ENCODE results near the gene OPRL1. TPM values are rescaled to one million over a fixed set of nuclear protein-coding genes. Genes with fewer than 3 reads are reported as not detected.

The OPRL1 gene
- total RNA-seq, 1 donor from 2014 or later: 3.0 TPM

DNA sequence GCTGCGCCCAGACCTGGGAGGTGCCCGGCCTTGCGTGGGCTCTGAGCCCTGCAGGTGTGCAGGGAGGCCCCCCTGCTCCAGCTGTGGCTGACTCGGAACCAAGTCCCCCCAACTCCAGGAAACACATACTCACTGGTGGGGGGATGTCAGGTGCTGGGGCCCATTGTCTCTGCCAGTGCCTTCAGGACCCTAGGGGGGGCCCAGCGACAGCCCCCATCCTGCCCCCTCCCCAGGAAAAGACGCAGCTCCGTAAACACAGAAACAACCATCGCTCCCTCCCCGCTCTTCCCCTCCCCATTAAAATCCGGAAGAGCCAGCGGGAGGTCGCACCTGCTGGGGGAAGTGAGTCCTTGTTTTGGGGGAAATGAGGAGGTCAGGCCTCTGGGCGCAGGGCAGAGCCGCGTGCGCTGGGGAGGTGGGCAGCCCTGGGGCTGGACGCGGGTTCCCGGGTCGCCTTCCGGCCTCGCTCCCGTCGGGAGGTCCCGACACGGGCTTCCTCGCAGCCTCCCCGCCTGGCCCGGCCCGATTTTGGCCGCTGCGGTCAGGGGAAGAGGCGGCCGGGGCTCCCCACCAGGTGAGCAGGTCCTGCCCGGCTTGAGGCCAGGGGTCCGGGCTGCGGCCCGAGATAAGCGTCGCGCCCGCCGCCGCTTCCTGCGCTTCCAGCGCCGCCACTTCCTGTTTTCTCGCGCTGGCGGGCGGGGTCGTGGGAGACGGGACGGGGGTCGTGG, 37.7 kb upstream of the OPRL1 start:
- peak; percentile 56 to 92 for DNase-seq (ENCODE audit: low read depth in 2 of 2)

DNA sequence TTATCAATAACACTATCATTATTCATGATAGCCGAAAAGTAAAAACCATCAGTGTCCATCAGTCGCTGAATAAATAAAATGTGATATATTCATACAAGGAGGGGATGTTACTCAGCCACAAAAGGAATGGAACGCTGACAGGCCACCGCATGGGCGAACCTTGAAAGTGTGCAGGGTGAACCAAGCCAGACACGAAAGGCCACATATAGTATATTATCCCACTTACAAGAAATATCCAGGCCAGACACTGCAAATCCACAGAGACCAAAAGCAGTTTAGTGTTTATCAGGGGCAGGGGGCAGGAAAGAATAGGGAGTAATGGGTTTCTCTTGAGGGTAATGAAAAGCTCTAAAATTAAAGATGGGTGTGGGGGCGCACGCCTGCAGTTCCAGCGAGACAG, 36.1 kb upstream of the OPRL1 start:
- DNase-seq (ENCODE audit: low read depth in 2 of 2): no peak

DNA sequence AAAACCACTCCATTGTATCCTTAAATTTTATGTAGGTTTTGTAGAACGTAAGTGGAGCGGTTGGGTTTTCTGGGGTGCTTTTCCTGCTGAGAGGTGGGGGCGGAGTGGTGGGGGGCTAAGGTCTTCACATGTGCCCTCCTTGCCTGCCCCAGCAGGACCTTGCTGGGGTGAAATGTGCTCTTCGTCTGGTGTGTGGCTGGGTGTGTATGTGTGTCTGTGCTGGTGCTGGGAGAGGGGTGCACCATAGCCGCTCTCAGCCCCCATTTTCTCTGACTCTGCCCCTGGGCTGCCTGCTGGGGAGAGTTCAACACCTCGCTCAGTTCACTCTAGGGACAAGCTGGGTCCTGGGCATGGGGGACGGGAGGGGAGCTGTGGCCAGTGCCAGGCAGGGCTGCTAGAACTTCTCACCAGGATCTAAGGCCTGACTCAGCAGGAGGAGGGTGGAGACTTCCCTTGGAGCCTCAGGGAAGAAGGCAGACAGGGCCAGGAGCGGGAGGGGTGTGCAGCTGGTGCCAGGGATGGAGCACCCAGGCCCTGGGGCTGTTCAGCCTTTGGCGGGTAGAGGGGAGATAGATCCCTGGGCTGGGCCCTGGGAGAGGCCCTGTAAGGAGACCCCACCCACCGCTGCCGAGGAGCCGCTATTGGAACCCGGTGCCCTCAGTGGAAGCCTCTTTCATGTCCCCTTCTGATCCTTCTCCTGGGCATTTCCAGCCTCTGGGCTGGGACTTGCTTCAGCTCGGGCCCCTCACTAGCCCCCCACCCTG, 35.2 kb upstream of the OPRL1 start:
- DNase-seq (ENCODE audit: low read depth in 2 of 2): peak in 1 of 2 donors; percentile 82

DNA sequence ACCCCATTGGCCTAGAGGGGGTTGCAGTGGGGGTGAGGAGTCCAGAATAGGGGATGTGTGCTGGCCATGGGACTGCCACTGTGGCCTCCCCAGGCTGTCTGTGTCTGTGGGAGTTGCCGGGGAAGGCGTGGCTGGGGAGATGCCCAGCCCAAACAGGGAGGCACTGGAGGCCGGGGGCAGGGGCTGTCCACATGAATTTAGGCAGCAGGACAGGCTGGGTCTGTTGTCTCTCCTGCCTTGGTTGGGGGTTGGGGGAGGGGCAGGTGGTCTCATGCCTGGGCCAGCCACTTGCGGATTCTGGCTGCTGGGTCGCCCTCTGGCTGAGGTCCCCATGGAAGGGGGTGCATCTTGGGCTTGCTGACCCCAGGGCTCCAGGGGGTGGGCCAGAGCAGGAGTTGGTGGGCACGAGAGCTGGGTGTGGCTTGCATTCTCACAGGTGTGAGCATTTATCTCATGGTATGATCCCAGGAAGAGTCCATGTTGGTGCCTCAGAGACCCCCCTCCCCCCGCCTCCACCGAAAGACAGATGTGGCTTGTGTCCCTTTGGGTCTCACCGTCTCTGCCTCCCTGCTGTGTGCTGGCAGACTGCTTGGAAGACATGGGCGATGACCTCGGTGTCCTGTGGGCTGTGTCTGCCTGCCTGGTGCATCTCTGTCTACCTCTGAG, 34.4 kb upstream of the OPRL1 start:
- peak in 1 of 2 donors; percentile 77 for DNase-seq (ENCODE audit: low read depth in 2 of 2)

DNA sequence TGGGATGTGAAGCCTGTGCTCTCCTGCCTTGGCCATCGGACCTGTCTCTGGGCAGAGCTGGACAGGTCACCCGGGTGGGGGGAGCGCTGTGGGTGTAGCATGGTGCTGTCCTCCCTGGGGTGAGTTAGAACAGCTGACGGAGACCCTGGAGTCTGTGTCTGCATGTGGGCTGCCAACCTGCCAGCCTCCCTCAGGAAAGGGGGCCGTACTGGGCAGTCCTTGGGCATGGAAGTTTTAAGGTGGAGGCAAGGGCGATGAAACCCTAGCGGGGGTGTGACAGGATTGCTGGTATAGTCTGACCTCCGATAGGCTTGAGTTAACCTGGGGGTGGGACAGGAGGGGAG, 32.9 kb upstream of the OPRL1 start:
- peak in 1 of 2 donors; percentile 52 for DNase-seq (ENCODE audit: low read depth in 2 of 2)

DNA sequence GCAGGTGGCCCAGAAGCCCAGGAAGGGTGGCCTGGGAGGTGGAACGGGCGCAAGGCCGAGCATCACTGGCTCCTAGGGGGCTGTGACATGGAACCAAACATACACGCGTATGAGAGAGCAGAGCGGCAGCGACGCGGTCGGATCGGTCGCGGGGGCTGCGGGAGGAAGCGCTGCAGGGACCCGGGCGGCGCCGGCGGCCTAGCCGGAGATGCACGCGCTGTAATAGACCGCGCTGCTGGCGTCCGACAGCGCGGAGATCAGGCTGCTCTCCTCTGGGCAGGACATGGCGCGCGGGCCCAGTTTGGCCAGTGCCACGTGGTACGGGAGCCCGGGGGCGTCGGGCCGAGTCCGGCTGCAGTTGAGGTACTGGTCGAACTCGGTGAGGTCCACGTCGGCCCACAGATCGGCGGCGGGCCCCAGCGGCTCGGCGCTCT, 31.9 kb upstream of the OPRL1 start:
- peak in 1 of 2 donors; percentile 45 for DNase-seq (ENCODE audit: low read depth in 2 of 2)

DNA sequence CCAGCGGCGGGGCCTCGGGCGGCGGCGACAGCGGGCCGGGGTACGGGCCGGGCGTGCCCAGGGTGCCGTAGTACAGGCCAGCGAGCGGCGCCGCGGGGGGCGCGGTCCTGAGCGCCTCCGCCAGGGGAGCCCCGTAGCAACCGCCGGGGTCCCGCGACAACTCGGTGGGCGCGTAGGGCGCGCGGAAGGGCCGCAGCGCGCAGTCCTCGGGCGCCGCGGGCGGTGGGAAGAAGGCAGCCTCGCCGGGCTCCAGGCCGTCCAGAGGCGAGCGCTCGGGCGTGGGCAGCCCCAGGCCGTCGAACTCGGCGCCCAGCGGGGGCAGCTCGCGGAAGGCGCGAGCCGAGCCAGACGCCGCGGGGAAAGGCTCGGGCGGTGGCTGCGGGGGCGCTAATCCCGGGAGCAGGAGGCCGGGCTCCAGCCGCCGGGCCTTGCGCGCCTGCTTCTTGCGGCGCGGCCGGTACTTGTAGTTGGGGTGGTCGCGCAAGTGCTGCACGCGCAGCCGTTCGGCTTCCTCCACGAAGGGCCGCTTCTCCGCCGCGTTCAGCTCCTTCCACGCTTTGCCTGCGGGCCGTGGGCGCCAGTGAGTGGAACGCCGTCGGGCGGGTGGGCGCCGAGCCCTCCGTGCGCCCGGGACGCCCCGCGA, 31.4 kb upstream of the OPRL1 start:
- DNase-seq (ENCODE audit: low read depth in 2 of 2): peak in 1 of 2 donors; percentile 60

DNA sequence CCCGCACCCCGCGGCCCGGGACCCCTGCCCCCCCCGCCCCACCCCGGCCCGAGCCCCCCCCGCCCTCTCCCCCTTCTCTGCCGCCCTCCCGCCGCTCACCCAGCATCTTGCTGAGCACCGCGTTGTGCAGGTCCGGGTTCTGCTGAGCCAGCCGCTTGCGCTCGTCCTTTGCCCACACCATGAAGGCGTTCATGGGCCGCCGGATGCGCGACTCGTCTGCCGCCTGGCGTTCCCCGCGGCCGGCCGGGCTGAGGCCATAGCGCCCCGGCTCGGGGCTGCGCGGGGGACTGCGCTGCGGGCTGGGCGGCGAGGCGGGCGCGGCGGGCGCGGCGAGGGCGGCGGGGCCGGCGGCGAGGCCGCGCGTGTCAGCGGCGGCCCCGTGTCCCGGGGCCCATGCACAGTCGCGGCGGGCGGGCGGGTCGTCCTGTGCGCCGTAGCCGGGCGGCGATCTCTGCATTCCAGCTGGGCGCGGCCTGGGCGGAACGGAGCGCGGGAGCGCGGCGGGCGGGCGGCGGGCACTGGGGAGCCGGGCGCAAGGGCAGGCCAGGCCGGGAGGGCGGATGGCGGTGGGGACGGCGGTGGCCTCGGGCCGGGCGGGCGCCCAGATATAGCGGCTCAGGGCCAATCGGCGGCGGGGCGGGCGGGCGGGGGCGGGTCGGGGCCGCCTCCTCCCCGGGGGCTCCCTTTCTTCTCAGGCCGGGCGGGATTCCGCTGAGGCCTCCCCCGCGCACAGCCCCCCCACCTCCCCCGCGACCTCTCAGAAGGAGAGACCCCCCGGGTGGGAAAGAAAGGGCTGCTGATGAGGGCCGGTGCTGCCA, 30.6 kb upstream of the OPRL1 start, which contains the start of gene SOX18:
Gene SOX18 (minus strand): TSS at position 580 of the 818 bp plus-strand sequence. CDS start 123 bp downstream, at position 457.
- peak; percentile 85 to 93 for DNase-seq (ENCODE audit: low read depth in 2 of 2)

DNA sequence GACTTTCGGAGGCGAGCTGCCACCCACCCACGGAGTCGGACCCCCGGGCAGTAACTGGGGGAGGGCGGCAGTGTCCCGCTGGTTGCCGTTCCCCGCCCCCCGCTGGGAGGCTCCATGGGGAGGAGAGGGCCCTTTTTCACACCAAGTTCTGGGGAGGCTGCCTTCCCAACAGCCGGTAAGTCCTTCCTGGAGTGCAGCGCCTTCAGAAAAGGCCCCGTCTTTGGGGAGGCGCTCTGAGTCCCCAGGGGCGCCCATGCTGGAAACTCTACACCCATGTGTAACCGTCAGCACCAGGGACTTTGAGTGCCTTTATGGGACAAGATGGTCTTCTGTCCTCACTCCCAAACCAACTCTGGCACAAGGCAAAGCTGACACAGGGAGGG, 30.0 kb upstream of the OPRL1 start:
- peak in 1 of 2 donors; percentile 64 for DNase-seq (ENCODE audit: low read depth in 2 of 2)

DNA sequence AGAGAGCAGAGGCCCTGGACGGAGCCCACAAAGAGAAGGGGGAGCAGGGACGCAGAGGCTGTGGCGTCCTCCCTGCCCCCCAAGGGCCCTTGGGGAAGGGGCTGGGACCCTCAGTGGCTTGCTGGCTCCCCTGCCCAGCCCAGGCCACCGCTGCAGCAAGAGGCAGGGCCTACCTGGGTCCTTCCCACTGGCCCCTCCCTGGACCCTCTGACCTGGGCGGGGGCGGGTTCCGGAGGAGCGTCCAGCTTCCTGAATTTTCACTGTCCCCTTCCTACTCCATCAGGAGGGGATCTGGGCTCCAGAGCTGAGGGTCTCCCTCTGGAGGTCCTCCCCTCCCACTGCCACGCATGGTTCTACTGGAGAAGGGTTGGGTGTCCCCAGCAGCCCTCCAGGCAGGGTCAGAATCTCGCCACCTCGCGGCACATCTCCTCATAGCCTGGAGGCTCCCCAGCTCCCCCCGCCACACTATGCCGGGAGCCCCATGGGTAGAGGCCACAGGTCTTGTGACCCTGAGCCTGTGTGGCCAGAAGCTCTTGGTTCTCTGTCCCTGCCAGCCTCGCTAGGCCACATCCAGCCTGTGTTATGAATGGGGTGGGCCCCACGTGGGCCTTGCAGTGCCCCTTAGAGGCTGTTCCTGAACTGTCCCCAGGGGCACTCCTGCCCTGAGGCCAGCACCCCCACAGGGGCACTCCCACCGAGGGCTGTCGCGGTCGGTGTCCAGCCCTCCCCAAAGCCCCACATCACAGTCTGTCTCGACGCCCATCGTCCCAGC, 29.4 kb upstream of the OPRL1 start:
- peak in 1 of 2 donors; percentile 55 for DNase-seq (ENCODE audit: low read depth in 2 of 2)

DNA sequence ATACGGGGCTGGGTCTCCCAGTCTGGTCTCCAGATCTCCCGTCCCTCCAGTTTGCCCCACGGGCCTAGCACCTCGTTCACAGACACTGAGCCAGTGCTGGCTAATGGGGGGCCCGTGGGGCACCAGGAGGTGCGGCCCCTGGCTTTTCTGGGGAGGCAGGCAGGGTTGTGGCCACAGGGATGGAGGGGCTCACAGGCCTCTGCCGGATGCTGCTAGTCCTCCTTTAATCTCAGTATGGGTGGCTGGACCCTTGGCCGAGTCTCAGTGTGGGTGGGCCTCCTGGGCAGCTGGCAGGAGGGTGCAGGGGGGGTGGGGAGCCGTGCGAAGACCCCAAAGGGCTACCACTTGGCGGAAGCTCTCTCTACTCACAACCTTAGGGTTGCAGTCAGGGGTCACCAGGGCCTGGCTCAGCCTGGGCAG, 28.8 kb upstream of the OPRL1 start:
- DNase-seq (ENCODE audit: low read depth in 2 of 2): no peak

DNA sequence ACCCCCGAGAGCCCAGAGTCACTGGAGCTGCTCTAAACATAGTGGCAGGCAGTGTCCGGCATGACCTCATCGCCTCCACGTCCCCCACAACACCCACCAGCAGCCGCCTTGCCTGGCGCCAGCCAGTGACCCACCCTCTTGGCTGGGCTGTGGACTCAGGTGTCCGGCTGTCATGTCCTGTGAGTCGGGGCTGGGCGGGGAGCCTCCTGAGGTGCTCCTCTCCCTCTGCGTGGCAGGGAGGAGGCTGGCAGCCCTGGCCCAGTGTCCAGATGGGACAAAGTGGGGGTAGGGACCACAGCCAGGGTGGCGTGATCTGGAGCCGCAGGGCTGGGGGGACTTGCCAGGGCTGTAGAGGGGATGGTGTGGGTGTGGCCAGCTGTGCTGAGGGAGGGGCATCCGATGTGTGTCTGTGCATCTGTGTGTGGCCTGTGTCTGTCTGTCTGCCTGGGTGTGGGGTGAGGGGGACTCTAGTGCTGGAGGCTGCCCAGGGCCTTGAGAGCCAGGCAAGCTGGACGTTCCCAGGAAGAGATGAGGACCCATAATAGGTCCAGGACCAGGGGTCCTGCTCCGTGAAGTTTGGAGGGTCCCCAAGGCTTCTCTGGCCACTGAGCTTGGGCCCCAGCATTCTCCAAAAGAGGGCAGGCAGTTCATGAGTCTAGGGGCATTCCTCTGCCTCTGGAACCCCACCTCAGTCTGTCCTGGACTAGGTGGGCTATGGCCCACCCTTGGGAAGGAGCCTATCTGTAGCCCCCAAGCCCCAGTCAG, 28.1 kb upstream of the OPRL1 start:
- peak; percentile 62 to 93 for DNase-seq (ENCODE audit: low read depth in 2 of 2)

DNA sequence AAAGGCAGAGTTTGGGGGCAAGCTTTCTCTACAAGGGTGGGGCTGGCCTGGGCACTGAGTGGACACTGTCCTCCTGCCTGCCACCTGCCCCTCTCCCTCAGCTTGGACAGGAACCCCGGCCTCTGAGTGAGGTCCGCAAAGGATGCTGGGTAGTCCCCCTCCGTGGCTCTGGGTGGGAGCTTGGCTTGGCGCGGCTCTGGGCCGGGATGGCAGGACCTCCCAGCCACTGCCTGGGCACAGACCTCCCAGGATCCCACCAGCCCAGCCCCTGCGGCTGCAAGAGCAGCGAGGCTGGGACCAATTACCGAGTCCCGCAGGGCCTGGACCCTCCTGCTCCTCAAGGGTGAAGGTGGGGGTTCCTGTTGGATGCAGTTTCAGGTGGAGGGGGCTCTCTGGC, 27.6 kb upstream of the OPRL1 start:
- DNase-seq (ENCODE audit: low read depth in 2 of 2): no peak

DNA sequence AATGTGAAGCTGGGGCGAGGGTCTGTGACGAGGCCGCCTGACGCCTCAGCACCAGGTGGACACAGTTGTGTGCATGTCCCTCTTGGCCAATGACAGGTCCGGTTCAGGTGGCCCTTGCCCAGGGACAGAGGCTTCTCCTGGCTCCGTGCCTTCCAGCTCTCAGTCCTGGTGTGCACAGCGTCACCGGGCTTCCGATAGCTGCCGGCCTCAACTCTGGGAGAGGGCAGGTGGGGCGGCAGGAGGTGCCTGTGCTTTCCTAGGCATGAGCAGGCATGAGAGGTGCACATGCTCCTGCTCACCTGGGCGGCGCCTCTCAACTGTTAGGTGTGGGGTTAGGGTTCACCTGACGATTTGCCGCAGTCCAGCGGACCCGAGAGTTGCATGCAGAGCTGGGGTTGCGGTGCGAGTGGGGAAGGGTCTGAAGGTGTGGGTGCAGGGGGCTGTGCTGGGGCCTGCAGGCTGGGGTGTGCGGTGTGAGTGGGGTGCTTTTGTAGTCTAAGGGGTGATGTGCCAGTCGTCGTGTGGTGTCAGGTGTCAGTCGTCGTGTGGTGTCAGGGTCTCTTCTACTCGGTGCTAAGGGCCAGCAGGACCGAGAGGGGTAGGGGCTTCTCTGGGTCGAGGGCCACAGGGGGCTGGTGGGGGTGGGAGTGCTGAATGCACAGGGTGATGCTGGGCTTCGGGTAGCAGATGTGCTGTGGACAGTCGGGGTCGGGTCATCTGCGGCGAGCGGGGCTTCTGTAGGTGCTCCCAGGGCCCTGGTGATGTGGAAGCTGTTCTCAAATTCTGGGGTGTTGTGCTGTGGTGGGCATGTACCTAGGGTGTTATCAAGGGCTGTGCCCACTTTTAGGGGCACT, 26.7 kb upstream of the OPRL1 start:
- DNase-seq (ENCODE audit: low read depth in 2 of 2): peak in 1 of 2 donors; percentile 50

DNA sequence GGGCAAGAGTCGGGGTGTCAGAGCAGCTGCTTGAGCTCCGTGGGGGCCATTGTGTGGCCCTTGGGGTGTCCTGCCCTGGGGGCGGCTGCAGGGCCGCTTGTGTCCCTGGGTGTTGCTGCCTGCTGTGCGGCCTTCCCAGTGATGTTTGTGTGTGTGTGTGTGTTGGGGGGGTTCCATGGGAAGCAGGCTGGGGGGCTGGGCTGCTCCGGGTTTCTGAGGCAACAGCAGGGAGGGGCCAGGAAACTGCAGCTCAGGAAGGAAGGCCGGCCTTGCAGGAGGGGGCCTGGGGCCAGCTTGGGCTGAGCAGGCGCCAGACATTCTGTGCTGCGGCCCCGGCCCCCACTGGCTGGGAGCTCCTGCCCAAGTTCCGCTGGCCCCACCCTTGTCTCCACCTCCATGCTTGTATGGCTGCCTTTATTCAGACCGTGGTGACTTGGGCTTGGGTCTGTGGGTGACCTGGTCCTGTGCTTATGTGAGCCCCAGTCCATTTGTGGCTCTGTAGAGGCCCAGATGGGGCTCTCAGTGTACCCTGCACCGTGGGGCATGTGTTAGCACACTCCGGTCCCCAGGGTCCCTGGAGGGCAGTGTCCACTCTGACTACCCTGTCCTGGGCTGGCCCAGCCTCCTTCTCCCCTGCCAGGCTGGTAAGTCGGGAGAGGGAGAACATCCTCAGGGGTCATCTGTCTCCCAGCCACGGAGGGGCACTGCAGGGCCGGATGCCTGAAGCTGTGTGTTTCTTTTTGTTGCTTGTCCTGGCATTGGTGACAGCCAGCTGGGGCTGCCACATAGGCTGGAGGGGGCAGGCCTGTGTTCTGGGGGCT, 25.8 kb upstream of the OPRL1 start:
- DNase-seq (ENCODE audit: low read depth in 2 of 2): peak; percentile 92 to 98

DNA sequence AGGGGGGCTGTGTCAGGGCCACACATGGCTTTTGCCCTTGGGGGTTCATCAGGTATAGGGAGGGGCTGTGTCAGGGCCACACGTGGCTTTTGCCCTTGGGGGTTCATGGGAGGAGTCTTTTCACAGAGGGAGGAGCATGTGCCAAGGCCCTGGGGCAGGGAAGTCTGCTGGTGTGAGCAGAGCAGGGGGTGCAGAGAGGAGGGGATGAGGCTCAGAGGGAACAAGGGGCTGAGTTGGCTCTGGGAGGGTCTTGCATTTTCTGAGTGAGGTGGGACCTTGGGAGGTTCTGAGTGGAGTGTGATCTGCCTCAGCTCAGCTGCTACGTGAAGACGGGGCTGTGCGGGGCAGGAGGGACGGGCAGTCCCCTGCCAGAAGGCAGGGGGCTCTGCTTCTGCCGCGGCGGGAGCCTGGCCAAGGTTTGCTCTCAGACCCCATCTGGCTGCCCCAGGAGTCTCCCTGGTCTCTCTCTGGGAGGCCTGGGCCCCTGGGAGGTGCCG, 24.4 kb upstream of the OPRL1 start:
- DNase-seq (ENCODE audit: low read depth in 2 of 2): no peak

DNA sequence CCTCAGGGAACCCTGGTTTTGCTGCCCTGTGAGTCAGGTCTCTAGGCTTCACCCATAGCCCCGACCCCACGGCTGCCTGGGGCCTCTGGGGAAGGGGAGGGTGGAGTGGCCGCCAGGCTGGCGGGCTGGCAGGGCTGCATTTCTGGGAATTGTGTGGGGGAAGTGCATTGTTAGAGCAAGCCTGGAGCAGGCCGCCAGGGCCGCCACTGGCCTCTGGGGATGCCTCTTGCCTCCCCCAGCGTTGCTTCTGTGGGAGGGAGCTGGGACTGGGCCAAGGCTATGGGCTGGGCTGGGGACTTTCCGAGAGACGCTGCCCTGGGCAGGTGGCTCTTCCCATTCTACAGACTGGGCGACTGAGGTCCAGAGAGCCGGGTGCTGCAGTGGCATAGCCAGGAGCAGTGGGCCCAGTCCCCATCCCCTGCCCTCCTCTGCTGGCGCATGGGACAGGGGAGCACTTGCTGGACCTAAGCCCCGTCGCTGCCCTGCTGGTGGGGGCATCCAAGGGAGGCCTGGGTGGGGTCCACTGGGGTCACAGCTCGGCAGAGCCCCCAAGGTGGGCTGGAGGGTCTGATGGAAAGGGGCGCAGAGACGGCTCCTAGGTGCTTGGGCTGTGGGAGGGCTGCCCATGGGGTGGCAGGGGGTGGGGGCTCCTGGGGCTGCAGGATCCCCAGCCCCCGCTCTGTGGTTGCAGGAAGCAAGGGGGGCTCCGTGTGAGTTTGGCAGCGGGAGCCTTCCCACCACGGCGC, 23.8 kb upstream of the OPRL1 start:
- peak; percentile 64 to 96 for DNase-seq (ENCODE audit: low read depth in 2 of 2)
